GM19240 (cell line): ENCODE results near the gene CLIC2.

Source experiments
- DNase-seq: peaks from one replicate; pipeline ENCODE4 v3.0.0; 2011; ENCODE audit warnings: low spot score; ENCODE audit not compliant: insufficient read length

Gene CLIC2

GRCh38 chrX:155262970-155263754, 71.3 kb downstream of the CLIC2 start:
- no peak for DNase-seq

GRCh38 chrX:155259752-155260151, 74.7 kb downstream of the CLIC2 start:
- no peak for DNase-seq

- no peak for DNase-seq
These were observed 83.0 kb downstream of the CLIC2 start for GRCh38 chrX:155251391-155251790.

DNA sequence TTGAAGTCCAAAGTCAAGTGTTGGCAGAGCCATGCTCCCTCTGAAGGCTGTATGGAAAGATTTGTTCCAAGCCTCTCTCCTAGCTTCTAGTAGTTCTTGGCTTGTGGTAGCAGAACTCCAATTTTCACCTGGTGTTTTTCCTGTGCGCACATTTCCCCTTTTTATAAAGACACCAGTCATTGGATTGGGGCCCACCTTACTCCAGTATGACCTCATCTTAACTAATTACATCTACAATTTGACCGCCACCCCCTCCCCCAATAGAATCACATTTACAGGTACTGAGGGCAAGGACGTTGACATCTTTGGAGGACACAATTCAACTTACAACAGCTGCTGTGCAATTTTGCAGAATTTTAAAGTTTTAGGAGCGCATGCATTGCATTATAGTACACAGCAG, 86.9 kb downstream of the CLIC2 start:
- no peak for DNase-seq

DNA sequence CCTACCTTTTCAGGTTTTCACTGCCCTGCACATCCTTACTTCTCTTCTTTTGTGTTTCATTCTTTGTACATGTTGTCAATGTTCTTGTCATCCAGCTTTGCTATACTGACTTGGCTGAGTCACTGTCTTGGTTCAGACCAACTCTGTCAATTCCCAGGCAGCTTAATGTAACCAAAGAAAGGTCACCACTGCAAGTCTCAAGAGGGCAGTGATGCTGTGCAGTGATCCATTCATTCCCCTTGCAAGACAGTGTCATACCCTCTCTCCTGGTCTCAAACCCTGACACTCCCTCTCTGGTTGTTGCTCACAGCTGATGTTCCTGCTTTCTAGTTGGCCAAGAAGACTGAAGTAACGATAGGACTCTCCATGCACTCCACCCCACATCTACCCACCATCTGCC, 87.7 kb downstream of the CLIC2 start:
- no peak for DNase-seq

DNA sequence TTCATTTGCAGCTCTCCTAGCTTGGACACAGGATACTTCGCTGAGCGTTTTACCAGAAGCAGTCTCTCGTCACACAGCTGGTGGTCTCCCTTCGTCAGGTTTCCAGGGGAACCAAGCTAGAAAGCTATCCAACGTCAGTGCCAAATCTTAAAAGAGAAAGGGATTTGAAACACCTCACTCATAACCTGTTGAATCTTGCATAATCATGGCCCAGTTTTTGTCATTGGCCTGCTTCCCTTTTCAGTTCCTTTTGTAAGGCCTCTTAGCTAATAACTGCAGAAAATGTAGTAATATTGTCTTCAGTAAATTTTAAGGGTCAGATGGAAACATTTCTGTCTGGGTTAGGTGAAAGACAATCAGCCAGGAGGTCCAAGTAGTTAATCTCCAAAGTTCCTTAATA, 92.1 kb downstream of the CLIC2 start:
- no peak for DNase-seq

DNA sequence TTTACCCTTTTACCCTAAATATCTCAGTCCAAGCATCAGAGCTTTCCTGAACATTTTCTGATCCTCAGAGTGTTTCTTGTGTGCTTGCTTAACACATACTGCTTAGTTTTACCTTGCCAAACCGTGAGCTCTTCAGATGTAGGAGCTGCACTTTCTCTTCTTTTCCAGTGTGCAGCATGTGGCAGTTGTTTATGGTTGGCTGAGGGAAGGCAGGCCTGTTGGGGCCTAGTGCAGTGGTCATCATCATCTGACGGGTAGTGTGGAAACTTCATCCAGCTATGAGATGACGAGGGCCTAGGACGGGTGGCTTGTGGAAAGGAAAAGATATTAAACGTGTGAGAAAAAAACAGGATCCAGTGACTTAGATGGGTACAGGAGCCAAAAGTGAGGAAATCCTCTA, 96.7 kb downstream of the CLIC2 start:
- no peak for DNase-seq

DNA sequence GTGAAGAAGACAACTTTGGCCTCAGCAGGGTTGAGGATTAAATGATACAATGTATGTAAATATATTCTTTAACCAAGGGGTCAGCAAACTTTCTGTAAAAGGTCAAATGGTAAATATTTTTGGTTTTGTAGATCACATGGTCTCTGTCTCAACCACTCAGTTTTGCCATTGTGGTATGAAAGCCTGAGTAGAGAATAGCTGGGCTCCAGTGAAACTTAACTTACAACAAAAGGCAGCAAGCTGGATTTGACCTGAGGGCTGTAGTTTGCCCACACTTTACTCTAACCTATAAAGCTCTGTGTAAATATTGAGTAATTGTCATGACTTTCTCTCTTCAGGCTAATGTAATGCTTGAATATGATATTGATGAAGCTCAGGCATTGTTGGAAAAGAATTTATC, 98.5 kb downstream of the CLIC2 start:
- no peak for DNase-seq

DNA sequence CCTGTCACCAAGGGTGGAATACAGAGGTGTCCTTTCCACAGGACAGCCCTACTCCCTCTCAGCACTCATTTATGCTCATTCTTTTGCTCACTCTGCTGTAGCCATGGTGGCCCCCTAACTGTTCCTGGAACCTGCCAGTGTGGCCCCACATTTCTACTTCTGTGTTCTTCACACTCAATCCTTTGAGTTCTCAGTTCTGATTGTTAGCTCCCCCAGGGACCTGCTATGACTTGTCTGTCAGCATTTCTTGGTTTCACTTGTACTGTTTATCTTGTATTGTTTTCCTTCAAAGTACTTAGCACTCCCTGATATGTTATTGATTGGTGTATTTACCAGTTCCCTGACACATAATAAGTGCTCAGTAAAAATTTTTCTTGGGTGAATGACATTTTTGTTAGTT, 103.3 kb downstream of the CLIC2 start:
- DNase-seq = peak; percentile 19
